ENCODE data around the gene TET2. TPM values are rescaled to one million over a fixed set of nuclear protein-coding genes. Genes with fewer than 3 reads are reported as not detected.

The TET2 gene
- total RNA-seq, 1 donor from 2014 or later, result 51.2 TPM

DNA sequence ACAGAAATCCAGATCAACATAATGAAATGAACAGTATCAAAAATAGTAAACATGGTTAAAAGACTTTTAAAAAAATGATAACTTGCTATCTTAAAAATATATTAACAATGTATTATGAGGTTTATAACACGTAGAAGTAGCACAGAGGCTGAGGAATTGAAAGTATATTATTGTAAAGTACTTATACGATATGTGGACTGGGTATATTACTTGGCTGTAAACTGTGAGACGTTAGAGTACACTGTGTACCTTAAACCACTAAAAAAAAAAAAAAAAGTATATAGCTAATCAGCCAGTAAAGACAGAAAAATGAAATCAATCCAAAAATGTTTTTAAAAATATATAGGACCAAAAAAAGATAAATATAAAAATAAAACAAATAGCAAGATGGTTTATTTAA, 120.6 kb downstream of the TET2 start:
- ATAC-seq (ENCODE audit: low read depth) (no peak), DNase-seq (no peak)
- POLR2A ChIA-PET, result no interaction called here
- Mint-ChIP-seq H3K36me3 (ENCODE audit: low read depth) (peaks cover 72% of the 10 kb centered on the region), H3K27ac (no peak overlapping the region), H3K9me3 (peaks cover 2% of the 10 kb centered on the region), H3K27me3 (no peaks in the 10 kb centered on the region), H3K4me3 (no peak overlapping the region), H3K4me1 (peaks cover 10% of the 10 kb centered on the region)
- CTCF ChIA-PET, result no interaction called here
- TF ChIP-seq, protein P1, sequence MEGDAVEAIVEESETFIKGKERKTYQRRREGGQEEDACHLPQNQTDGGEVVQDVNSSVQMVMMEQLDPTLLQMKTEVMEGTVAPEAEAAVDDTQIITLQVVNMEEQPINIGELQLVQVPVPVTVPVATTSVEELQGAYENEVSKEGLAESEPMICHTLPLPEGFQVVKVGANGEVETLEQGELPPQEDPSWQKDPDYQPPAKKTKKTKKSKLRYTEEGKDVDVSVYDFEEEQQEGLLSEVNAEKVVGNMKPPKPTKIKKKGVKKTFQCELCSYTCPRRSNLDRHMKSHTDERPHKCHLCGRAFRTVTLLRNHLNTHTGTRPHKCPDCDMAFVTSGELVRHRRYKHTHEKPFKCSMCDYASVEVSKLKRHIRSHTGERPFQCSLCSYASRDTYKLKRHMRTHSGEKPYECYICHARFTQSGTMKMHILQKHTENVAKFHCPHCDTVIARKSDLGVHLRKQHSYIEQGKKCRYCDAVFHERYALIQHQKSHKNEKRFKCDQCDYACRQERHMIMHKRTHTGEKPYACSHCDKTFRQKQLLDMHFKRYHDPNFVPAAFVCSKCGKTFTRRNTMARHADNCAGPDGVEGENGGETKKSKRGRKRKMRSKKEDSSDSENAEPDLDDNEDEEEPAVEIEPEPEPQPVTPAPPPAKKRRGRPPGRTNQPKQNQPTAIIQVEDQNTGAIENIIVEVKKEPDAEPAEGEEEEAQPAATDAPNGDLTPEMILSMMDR (IDR thresholded peaks at IDR 0.05), result no peak
- intact Hi-C loops (cut with micrococcal nuclease), result no loop called here

DNA sequence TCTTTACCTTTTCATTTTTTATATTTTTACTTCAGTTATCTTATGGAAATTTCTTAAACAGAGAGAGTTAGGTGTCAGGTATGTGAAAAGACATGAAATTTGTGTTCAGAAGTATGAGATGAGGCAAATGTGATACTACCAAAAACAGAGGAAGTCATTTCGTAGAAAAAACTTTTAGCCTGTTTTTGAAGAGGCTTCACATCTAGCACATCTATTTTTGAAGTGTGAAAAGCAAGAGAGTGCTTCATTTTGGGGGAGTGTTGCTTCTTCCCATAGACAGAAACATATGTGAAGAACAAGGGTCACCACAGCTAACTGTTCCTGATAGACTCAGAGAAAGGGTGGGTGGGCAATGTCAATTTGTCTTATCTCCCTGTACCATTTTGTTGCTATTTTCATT, 125.3 kb downstream of the TET2 start:
- H3K27me3 Mint-ChIP-seq, result no peaks in the 10 kb centered on the region
- POLR2A ChIA-PET, result no interaction called here
- H3K36me3 Mint-ChIP-seq (ENCODE audit: low read depth), result peaks cover 80% of the 10 kb centered on the region
- H3K9me3 Mint-ChIP-seq, result peaks cover 2% of the 10 kb centered on the region
- CTCF ChIA-PET, result no interaction called here
- H3K27ac Mint-ChIP-seq, result no peak overlapping the region
- intact Hi-C loops (cut with micrococcal nuclease), result no loop called here
- TF ChIP-seq, protein P1 (IDR thresholded peaks at IDR 0.05), result no peak
- ATAC-seq (ENCODE audit: low read depth) (no peak), DNase-seq (no peak)
- H3K4me3 Mint-ChIP-seq, result no peak overlapping the region
- H3K4me1 Mint-ChIP-seq, result peaks cover 11% of the 10 kb centered on the region

DNA sequence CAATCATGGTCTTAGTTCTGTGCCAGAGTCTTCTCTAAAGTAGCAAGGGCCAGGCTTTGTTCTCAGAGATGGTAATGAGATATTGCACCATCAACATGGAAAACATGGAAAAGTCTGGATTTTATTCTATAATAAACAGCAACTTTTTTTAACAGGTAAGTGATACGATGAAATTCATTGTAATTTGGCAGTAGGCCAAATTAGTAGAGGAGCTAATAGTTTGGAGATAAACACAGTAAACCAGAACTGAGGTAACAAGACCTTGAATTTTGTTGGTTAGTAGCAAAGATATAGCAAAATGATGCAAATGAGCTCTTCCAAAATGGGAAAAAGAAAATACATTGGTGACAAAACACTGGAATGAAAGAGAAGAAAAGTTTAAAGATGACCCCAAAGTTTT, 126.6 kb downstream of the TET2 start:
- ChIA-PET CTCF (no interaction called here), POLR2A (no interaction called here)
- Mint-ChIP-seq H3K36me3 (ENCODE audit: low read depth) (peaks cover 78% of the 10 kb centered on the region), H3K27ac (no peak overlapping the region), H3K4me3 (no peak overlapping the region), H3K9me3 (peaks cover 2% of the 10 kb centered on the region), H3K4me1 (peaks cover 11% of the 10 kb centered on the region), H3K27me3 (no peaks in the 10 kb centered on the region)
- intact Hi-C loops (cut with micrococcal nuclease), result no loop called here
- DNase-seq (no peak), ATAC-seq (ENCODE audit: low read depth) (no peak)
- TF ChIP-seq, protein P1 (IDR thresholded peaks at IDR 0.05), result no peak

DNA sequence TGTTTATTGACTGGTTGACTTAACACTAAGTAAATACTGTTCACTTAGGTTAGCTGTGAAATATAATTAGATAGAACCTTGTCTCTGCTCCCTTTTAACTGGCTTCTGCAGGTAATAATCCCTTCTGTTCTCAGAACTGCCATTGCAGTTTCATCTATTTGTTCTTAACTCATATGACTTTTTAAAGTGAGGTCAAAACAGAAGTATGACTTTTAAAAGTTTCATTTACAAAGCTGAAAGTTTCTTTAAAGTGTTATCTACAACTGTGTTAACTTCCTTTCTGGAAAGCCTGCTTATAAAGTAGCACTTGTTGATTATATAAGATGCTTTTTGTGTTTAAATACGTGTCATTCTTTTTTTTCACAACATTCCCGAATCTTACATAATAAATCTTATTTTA, 127.4 kb downstream of the TET2 start:
- TF ChIP-seq, protein P1 (IDR thresholded peaks at IDR 0.05), result no peak
- H3K4me3 Mint-ChIP-seq, result no peak overlapping the region
- H3K9me3 Mint-ChIP-seq, result peaks cover 2% of the 10 kb centered on the region
- H3K27me3 Mint-ChIP-seq, result no peaks in the 10 kb centered on the region
- H3K27ac Mint-ChIP-seq, result no peak overlapping the region
- peaks cover 11% of the 10 kb centered on the region for H3K4me1 Mint-ChIP-seq
- POLR2A ChIA-PET, result no interaction called here
- DNase-seq (no peak), ATAC-seq (ENCODE audit: low read depth) (no peak)
- CTCF ChIA-PET, result no interaction called here
- peaks cover 74% of the 10 kb centered on the region for H3K36me3 Mint-ChIP-seq (ENCODE audit: low read depth)
- intact Hi-C loops (cut with micrococcal nuclease), result no loop called here

DNA sequence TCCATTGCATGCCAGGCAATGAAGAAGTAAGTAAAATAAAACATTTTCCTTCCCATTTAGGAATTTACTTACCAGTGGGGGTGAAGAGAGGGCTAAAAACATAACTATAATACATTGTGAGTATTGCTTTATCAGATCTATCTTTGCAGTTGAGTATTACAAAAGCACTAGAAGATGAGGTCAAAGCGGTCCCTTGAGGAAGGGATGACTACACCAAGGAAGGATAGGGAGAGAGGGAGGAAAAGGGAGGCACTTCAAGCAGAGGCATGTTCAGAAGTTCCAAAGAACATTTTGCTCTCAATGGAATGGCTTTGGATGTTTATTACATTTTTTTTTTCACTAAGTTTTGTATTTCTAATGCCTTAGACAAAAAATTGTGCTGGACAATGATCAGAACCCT, 127.8 kb downstream of the TET2 start:
- ATAC-seq (ENCODE audit: low read depth) (no peak), DNase-seq (no peak)
- POLR2A ChIA-PET, result no interaction called here
- peaks cover 71% of the 10 kb centered on the region for H3K36me3 Mint-ChIP-seq (ENCODE audit: low read depth)
- TF ChIP-seq, protein P1 (IDR thresholded peaks at IDR 0.05), result no peak
- H3K4me3 Mint-ChIP-seq, result no peak overlapping the region
- intact Hi-C loops (cut with micrococcal nuclease), result no loop called here
- H3K4me1 Mint-ChIP-seq, result peaks cover 11% of the 10 kb centered on the region
- no peaks in the 10 kb centered on the region for H3K27me3 Mint-ChIP-seq
- H3K9me3 Mint-ChIP-seq, result peaks cover 1% of the 10 kb centered on the region
- CTCF ChIA-PET, result no interaction called here
- H3K27ac Mint-ChIP-seq, result no peak overlapping the region

Data from activated B cell treated with CpG ODN at 0.5 μM for 24 hours (primary cell).